Stimulated activated CD4-positive, alpha-beta T cell treated with anti-CD3 and anti-CD28 coated beads, Interleukin-12 subunit alpha, Interleukin-12 subunit beta, amount 100 ng/mL, for 24 hours (primary cell): Measurements from ENCODE around the gene PRC1.
"Not testable (repeated sequence)": the region's sequence is repeated elsewhere in the genome, so short reads cannot be mapped to it uniquely, and the experiment has no call there.

Experiments used
- DNase-seq, 2 experiments: peaks; one replicate each; pipeline ENCODE4 v3.0.0-alpha.2; 2020; ENCODE audit warnings: low read depth in 2 of 2

Gene PRC1

DNA sequence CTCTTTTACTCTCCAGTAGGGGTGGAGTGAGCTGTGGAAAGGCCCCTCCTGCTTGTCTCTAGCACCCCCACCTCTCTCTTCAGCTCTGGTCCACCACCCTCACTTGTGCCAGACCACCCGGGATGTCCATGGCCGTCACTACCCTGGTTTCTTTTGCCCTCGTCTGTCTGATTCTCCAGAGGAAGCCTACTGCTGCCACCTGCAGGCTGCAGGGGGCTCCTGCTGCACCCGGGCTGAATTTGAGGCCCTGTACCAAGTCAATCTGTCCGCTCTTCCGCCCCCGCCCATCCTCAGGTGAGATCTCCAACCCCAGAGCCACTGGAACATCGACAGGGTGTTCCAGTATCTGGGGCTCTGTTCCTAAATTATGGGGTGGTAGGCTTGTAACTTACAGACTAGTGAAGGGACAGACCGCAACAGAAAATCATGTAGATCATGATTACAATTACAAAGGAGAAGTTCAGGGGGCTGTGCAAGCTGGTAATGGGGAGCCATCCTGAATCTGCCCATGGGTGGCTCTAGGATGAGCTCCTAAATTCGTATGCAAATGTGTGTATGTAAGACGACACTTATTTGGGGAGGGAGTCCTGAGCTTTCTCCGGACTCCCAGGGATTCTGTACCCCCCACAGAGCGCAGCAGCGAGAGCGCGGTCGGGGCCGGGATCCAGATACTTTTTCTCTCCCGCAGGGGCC is 59.9 kb downstream of the PRC1 start:
- peak; percentile 57 to 89 for DNase-seq

DNA sequence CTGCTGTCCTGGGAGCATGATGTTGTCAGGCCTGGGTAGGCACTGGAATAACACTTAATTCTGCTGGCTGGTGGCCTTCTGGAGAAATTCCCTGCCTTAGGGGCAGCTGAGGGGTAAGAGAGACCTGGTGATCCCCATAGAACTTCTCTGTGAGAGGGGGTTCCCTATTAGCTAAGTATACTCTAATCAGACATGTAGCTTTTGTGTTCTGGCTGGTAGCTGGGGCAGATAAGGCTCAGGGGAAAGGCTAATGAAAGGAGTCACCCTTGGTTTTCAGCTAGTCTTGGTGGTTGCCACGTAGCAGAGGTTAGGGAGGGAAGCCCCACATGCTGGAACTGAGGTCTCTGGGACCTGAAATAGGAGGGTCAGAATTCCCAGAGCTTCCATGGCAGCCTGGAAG is 61.0 kb downstream of the PRC1 start:
- no peak for DNase-seq

DNA sequence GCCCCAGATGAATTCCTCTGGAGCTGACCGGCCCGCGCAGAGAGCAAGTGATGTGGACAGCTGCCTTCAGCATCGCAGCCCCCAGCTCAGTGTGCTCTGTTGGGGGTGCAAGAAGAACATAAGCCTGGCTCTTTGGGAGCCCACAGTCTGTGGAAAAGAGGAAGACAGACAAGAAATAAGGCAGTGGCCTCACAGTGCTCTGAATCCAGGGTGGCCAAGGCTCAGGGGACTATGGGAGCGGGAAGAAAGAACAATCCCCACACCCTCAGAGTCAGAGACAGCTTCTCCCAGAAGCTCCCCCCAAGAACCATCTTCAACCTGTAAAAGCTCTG is 61.7 kb downstream of the PRC1 start:
- no peak for DNase-seq

DNA sequence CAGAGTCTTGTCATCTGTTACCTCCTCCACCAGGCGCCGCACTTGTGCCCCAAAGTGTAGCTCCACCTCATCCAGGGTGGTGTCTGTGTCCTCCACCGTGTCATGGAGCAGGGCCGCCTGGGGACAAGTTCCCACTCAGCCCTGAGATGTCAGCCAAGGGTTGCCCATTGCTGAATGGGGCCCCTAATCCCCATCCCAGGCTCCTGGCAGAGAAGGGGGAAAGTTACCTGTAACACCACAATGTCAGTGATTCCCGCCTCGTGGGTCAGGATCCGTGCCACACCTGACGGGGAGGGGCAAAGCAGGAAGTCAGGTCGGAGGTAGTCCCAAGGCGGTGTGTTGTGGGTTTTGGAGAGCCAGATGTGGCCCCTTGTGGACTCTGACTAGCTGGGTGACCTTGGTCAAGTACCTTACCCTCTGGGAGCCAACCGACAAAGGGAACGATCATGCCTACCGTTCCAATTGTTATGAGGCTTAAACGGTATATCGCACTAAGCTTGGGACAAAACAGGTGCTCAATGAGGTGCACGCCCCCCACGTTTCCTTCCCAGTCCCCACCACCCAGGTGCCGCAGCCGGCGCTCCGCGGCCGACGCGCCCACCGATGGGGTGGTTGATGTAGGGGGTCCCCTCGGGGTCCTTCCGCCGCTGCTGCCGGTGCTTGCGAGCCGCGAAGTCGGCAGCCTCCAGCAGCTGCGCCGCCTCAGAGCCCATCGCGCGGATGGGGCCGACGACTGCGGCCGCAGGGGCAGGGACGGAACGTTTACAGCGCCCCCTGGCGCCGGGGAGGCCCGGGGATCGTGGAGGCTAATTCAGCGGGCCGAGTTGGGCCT is 62.3 kb downstream of the PRC1 start, which contains the start of gene HDDC3:
HDDC3 (minus strand) TSS at position 722 of the 832 bp plus-strand sequence; CDS start at position 713, 9 bp downstream.
- peak; percentile 76 to 93 for DNase-seq

DNA sequence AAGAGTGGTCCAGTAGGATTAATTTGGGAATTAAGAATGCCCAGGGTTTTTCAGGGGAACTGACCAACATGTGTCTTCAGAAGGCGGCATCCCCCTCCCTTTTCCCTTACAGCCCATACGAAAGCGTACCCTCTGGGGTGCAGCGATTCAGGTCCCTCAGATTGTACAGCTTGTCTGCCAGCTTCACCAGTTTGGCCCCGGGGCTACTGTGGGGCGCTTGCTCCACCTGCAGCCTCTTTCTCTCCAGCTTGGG is 62.8 kb downstream of the PRC1 start:
- no peak for DNase-seq

DNA sequence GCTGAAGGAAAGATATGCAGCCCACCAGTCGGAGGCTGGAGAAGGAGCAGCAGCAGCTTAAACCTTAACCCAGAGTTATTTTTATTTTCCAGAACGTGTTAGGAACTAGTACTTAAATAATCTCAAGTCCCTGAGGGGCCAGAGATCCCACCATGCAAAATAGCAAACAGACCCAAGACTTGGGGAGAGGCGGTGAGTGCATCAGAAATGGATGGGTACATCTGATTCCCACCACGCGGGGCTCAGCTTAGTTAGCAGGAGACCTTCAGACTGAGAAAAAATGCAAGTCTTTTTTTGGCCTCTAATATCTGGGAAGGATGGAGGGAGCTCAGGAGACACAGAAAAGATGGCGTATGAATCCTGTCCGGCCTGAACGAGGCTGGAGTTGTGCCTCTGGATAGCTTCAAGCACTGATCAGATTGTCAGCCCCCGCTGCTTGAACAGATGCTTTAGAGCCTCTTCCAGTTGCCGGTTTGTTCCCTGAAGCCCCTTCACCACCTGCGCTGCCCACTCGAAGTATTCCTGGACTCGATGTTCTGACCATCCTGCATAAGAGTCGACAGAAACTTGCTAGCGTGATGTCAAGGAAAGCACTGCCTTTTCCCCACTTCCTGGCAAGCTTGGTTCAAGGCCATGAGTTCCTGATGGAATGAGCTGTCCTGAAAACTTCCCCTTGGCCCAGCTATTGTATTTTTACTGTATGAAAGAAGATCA is 63.3 kb downstream of the PRC1 start:
- no peak for DNase-seq

DNA sequence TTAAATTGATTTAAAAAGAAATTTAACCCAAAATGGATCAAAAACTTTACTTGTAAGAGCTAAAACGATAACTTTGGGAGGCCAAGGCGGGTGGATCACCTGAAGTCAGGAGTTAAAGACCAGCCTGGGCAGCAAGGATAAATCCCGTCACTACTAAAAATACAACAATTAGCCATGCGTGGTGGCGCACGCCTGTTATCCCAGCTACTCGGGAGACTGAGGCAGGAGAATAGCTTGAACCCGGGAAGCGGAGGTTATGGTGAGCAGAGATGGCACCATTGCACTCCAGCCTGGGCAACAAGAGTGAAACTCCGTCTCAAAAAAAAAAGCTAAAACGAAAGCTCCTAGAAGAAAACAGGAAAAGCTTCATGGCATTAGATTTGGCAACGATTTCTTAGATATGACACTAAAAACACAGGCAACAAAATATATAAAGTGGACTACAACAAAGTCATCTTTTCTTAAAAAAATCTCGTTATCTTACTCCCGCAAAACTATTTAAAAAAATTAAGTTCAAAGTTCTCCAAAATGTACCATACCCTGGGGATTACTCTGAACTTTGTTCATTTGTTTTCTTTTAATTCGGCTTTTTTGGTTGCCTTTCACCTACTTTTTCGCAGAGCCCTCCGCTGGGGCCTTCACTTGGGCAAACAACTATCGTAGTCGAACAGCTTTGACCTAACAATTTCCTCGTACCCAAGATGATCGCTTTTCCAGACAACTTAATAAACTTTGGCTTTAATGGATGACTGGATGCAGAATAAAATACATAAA is 64.9 kb downstream of the PRC1 start:
- no peak for DNase-seq

DNA sequence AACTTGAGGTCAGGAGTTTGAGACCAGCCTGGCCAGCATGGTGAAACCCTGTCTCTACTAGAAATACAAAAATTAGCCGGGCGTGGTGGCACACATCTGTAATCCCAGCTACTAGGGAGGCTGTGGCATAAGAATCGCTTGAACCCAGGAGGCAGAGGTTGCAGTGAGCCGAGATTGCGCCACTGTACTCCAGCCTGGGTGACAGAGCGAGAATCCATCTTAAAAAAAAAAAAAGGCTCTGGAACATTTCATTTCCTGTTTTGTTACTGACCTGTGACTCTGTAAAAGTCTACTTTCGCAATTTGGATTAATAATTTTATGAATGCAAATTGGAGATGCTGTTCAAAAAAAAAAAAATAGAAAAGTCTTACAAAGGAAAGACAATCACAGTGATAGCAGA is 66.2 kb downstream of the PRC1 start:
- DNase-seq = not testable (repeated sequence)

DNA sequence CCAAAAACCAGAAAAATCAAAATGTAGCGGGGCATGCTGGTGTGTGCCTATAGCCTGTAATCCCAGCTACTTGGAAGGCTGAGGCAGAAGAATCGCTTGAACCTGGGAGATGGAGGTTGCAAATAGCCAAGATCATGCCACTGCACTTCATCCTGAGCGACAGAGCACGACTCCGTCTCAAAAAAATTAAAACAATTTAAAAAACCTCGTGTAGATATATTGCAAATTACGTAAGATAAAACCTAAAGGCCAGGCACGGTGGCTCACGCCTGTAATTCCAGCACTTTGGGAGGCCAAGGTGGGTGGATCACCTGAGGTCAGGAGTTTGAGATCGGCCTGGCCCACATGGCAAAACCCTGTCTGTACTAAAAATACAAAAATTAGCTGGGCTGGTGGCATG is 67.6 kb downstream of the PRC1 start:
- DNase-seq = not testable (repeated sequence)

DNA sequence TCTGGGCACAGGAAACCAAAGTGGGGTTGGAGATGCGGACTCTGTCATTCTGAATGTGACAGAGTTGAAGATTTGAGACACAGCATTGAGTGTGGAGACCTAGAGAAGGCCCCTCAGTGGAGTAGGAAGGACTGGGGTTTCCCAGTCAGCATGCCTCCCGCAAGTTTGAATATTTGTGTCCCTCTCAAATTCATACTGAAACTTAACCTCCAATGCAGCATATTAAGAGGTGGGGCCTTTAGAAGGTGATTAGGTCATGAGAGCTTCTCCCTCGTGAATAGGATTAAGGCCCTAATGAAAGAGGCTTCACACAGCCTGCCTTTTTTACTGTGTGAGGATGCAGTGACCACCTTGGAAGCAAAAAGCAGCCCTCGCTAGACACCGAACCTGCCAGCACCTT is 70.0 kb downstream of the PRC1 start:
- DNase-seq = no peak

DNA sequence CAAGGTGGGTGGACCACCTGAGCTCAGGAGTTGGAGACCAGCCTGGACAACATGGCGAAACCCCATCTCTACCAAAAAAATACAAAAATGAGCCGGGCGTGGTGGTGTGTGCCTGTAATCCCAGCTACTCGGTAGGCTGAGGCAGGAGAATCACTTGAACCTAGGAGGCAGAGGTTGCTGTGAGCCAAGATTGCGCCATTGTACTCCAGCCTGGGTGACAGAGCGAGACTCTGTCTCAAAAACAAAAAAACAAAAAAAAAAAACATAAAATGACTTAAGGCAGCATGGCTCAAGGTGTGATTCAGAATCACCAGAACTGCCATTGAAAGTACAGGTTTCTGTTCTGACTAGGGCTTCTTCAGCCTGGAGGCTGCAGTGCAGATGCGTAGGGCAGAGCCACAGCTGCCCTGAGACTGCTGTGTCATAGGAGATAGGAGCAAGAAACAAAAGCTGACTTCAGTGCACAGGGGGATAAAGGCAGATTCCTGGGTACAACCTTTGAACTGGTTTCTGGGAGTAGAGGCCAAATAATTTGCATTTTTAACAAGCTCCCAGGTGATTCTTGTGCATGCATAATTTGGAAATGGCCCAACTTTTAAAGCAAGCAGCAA is 71.5 kb downstream of the PRC1 start:
- not testable (repeated sequence) for DNase-seq

DNA sequence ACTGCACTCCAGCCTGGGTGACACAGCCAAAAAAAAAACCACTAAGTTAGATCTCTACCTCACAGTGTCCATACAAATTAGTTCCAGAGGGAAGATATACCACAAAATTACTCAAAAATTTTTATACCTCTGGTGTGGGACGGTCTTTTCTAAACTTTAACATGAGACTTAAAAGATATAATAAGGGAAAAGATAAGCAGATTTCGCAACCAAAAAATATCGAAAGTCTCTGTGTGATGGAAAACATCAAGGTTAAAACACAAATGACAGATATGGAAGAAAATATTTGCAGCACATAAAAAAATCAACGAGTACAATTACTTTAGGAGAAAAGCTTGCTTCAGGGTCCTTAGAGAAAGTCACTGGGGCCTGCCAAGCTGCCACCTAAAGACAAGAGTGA is 72.4 kb downstream of the PRC1 start:
- DNase-seq = no peak

DNA sequence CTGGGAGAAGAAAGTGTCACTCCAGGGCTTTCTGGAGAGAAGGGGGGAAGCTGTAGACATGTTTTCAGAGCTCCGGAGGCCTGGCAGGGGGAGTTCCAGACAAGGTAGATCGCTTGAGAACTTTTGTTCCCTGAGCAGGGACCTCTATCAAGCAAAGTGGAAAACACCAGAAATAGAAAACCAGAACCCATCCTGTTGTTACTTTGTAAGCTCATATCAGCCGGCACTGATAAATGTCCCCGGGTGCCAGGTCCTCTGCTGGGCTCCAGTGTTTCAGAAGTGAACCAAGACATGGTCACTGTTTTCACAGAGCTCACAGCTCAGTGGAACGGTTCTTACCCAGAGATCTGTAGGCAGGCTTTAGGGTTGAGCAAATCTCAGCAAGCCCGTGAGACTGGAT is 75.5 kb downstream of the PRC1 start:
- DNase-seq = no peak

DNA sequence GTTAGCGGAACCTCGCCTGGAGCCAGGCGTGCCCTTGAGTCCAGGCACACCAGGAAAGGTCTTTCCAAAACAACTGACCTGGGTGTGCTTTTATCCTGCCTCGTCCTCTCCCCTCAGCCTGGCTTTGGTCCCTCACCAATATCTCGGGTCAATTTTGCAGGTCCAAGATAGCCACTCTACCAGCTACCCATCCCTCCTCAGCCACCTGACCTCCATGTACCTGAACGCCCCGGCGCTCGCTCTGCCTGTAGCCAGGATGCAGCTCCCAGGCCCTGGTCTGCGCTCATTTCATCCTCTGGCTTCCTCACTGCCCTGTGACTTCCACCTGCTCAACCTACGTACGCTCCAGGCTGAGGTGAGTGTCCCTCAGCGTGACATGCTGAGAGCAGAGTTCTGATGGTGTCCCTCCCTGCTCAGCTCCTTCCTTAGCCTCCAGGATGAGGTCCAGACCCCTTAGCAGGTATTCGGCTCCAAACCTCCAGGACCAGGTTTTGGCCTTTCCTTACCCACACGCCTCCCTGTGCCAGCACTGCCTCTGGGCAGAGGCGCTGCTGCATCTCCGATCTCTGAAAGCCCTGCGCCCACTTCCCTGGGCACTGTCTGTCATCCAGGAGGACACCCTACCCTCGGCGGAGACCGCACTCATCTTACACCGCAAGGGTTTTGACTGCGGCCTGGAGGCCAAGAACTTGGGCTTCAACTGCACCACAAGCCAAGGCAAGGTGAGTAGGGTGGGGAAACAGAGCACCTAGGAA is 76.1 kb downstream of the PRC1 start:
- no peak for DNase-seq

DNA sequence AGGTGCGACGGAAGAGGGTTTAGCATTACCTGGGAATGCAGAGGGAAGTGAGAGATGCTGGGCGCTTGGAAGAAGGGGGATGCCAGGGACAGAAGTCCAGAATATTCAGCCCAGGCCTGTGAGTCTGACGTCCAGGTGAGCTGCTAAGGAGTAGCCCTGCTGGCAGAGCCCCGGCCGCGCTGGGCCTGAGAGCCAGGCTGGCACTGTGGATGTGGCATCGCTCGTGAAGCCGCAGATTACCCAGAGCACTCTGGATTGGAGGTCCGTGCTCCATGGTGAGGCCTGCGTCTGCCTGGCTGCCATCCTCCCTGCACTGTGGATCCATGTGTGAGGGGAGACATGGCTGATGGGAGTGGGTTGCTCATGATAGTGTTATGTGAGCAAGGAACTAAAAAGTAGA is 76.8 kb downstream of the PRC1 start:
- no peak for DNase-seq

DNA sequence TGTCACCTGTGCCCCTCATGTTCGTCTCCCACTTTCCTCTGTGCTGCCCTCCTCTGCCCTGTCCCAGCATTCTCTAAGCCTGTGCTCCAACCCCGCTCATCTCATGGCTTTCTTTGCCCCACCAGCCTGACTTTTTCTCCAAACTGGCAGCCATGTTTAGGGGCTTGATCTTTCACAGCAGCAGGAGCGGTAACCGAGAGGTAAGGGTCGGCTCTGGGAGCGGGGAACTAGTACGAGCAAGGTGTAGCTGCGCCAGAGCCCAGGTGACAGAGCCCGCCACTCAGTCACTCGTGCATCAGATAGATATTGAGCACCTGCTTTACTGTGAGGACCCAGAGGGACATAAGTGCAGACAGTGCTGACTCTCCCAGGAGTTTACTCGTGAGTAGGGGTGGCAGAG is 77.9 kb downstream of the PRC1 start:
- DNase-seq = no peak
